Hindlimb muscle (tissue), 1 donor: ENCODE results near the gene RBM20. TPM values are rescaled to one million over a fixed set of nuclear protein-coding genes. Genes with fewer than 3 reads are reported as not detected.

Experiments
- DNase-seq: peaks from one replicate; pipeline ENCODE4 v3.0.0-alpha.2; 2013
- polyA plus RNA-seq: library from polyadenylated mRNA; unstranded; fragments of 120-200 nt; gene quantifications from one replicate; pipeline ENCODE4 v1.2.1, GENCODE V29; 2013; ENCODE audit not compliant: insufficient read length

Gene RBM20
- polyA plus RNA-seq, 1 donor = 14.0 TPM

- DNase-seq = no peak
Observed at GRCh38 chr10:110837418-110838171, 193.5 kb downstream of the RBM20 start.

DNA sequence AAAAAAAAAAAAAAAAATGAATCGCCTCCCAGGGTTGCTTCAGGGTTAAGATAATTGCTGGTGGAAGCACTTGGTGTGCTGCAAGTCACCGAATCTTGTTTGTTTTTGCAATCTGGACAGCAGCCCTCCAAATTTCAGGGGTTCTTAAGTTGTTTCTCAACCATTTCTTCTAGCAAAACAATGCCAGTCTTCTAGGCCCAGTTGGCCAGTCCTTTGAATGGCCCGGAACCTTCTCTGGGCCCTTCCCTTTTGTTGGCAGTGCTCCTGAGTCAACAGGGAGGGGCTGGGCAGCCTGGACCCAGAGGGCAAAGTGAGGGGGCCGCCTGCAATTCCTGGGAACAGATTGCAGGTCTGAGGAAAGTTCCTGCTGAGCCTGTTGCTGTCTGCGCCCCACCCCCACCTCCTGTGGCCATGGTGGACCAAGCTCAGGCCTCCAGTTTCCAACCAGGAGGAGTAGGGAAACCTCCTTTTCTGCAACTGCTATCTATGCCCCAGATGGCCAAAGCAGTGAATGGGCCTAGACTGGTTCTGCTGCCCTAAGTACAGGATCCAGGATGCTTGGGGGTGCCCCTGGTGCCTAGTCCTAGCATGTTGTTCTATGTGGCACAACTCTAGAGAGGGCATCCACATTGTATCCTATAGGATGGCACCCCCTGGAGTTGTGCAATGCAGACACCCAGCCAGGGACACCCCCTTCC is 196.2 kb downstream of the RBM20 start:
- DNase-seq = no peak

- no peak for DNase-seq
Observed at GRCh38 chr10:110840923-110841428, 196.8 kb downstream of the RBM20 start.

DNA sequence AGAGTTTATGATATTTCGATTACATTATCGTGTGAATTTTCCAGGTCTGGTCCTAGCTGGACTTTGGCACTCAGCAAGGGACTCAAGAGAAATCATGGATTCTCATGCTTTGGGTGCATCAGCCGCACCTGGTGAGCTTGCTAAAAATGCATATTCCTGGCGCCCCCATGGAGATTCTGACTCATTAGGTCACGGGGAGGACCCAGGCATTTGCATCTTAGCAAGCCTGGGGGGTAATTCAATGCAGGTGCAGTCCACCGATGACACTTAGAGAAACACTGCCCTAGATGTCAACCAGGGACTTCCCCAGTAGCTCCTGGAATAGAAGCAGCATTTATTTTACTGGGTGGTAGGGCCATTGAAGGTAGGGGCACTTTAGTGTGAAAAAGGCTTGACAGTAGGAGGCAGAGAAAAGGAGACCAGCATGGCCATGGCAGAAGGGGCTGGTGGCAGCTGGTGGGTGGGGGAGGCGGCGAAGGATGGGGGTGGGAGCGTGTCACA is 197.7 kb downstream of the RBM20 start:
- no peak for DNase-seq

- no peak for DNase-seq
Observed at GRCh38 chr10:110842326-110842904, 198.3 kb downstream of the RBM20 start.

GRCh38 chr10:110843031-110843430 is 198.9 kb downstream of the RBM20 start:
- no peak for DNase-seq

DNA sequence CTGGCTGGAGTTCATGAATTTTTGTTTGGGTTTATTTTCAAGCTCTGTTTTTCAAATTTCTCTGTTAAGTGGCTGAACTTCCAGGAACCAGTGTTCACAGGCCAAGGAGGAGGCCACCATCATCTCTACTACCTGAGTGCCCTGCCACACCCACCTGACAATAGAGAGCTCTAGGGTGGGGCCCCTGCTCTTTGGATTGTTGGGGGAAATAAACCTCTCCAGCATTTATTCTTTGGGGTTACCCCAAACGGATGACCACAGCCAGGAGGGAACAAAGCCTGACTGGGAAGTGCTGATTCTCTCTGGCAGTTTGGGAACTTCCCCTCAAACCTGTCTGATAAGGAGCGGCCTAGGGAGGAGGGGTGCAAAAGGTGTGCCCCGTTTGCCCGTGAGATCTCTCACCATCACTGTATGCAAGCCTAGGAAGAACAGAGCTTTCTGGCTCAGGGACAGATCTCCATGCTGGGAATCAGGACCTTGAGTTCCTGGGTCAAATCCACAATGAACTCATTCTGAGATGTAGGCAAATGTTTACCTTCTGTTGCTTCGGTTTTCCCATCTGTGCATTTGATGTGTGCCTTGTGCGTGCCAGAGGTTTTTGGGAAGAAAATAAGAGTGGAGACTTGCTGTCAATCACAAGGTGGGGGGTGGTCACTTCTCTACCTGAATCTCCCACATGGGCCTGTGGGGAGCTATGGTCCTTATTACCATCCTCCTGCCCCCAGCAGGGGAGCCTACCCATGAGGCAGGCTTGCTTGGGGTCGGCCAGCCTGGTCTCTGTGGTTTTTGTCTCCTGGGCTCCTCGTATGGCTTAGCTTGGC is 199.9 kb downstream of the RBM20 start:
- no peak for DNase-seq

DNA sequence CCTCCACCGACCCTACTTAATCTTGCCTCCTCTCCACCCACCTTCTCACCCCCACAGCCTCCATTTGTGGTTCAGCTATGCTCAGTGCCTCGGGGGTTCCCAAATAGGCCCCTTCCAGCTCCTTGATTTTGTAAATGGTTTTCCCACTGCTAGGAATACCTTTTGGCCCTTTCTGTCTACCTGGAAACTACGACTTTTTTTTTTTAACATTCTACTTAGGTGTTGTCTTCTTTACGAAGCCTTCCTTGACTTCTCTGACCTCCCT is 200.4 kb downstream of the RBM20 start:
- DNase-seq = no peak

- DNase-seq = no peak
Observed at GRCh38 chr10:110845192-110845755, 201.1 kb downstream of the RBM20 start.

- DNase-seq = no peak
Observed at GRCh38 chr10:110845756-110846620, 201.9 kb downstream of the RBM20 start.

GRCh38 chr10:110847374-110847773 is 203.2 kb downstream of the RBM20 start:
- DNase-seq = no peak

GRCh38 chr10:110848106-110848505 is 204.0 kb downstream of the RBM20 start:
- DNase-seq = no peak

DNA sequence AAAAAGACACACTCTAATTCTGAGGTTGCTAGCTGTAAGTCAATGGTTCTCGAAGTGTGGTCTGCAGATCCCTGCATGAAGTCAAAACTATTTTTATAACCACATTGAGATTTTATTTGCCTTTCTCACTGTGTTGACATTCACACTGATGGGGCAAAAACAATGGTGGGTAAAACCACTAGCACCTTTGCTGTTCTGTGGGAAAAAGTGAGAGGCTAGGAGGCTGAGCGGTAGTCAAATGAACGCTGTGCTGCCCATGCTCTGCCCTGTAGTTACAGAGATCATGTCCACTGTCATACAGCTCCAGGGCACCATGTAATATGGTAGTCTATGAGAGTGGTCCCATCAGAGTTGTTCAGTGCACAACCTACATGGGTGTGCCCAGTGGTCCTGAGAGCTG is 206.0 kb downstream of the RBM20 start:
- no peak for DNase-seq

DNA sequence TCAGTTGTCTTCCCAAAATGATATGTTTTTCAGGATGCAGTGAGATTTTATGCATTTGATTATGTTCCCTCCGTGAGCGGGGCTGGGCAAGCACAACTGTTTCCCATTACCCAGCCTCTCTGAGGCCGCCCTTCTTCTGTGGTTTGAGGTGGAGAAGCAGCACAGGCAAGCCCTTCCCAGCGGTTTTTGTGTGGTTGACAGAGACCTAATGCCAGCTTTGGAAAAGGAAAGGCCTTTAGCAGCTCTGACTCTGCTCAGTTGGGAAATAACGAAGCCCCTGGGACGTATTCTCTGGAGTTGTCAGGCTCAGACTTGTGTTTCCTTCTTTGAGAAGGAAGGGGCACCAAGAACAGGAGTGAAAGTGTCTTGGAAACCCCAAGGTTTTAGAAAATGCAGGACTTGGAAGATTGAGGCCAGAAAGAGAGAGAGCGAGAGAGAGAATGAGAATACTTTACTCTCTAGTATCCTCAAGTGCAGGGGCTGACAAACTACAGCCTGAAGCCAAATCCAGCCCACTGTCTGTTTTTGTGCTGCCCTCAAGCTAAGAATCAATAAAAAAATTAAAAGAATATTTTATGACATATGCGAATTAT is 207.0 kb downstream of the RBM20 start:
- no peak for DNase-seq

DNA sequence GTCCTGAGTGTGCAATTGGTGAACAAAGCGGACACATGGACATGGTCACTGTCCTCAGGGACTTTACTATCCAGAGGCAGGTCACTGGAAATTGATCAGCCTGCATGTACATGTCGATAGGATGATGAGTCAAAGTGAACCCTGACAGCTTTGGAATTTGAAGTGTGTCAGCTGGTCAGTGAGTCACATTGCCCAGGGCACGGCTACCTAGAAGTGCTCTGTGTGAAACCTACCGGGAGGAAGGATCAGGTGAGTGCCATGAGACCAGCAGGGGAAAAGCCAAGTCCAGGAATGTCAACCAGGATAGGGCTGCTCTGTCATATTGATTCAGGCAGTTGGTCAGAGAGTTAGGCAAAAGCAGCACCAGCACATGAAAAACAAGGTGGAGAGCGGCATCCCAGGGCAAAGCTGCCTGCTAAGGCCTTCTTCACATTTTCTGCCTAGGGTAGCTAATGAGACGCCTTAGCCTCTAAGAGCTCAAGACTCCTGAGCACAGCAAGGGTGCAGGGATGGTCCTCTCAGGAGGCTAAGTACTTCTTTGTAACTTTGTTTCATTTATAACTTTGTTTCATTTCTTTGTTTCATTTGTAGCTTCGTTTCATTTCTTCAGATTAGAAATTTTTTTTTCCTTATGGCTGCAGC is 208.2 kb downstream of the RBM20 start:
- DNase-seq = no peak

DNA sequence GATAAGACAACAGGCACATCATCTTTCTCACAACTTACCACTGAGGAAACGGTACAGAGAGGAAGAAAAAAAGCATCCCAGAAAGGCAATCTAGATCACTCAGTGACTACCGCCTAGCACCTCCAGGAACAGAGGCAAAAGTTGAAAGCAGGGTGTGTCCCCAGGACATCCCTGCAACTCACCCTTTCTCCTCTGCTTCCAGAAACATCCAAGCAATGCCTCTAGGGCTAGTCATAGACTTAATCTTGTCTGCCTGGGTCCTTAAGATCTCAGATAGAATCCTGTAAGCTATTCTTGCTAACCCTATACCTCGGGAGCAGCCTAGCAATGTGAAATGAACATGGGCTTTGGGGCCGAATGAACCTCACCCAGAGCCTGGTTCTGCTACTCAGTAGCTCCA is 208.8 kb downstream of the RBM20 start:
- no peak for DNase-seq

DNA sequence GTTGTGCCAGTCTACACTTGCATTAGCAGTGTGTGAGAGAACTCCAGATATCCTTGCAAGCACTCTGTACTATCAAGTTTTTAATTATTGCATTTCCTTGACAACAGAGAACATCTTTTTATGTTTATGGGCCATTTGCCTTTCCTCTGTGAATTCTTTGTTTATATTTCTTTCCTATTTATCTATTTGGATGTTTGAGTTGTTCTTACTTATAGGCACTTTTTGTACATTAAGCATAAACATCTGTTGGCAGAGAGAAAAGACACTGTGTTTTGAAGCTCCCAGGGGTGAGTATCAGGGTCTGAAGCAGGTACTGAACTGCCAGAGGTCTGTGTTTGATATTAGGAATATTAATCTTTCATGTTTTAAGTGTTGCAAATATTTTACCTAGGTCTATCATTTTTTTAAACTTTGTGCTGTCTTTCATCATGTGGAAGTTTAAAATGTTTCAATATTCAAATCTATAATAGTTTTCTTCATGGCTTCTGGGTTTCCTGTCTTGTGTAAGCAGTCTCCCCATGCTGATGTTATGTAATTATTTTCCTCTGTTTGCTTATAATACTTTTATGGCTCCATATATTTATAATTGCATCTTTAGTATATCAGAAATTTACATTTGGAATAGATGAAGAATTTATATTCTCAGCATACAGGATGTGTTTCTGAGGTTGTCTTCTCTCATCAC is 209.9 kb downstream of the RBM20 start:
- no peak for DNase-seq

DNA sequence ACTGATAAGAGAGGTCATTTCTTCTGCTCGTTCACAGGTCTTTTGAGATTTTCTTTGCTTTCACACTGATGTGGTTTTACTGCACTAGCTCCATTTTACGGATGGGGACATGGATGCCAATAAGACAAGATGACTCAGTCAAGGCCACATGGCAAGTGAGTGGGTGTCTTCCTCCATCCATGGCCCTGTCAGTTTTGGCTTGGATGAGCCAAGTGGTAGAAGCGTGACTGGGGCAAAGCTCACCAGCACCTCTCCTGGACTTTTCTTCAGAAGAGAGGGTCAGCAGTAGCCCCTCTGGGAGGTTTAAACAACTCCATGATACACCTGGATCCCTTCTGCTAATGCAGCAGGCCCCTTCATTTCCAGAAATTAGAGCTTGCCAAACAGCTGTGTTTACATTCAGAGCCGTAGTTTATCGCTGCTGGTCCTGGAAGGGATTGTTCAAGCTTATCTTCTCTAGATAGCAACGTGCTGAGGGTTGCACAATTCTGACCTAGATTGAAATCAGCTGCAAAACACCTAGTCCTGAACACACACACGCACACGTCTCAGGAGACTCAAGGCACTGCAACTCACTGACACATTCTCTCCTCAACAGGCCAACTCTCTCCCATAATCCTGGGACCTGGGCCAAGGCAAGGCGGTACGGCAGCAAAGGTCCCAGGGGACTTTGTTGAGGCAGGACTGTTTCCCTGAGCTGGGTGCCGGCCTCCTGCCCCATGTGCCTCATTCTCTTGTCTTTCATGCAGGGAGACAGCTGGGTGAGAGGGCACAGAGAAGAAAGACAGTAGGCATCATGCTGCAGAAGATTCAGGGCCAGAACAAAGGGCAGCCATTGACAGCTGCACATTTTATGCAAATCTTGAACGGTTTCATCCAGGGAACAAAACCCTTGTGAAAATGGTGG is 213.4 kb downstream of the RBM20 start:
- no peak for DNase-seq
